ENCODE measurements around the gene TNFRSF1A. TPM values are rescaled to one million over a fixed set of nuclear protein-coding genes. Genes with fewer than 3 reads are reported as not detected.

Gene TNFRSF1A
- total and polyA plus RNA-seq, 2 of the 13 experiments (the other 11 are each of a cell fraction or from before 2014, with no cell fraction given): 41.5 to 61.2 TPM

DNA sequence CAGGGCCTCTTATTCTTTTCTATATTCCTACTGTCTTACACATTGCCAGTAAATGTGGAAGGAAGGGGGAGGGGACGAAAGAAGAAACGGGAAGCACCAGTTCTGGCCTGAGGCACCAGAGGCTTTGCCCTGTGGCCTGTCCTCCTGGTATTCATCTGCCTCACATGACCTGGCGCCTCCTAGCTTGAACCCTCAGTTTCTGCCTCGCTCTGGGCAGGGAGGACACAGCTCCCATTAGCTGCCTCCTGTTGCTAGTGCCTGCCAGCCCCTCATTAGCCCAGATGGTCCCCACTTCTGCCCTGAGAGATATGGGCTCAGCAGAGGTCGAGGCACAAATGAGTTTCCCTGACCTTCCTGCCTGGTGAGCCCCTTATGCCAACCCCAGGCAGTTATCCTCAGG lies 34.3 kb downstream of the TNFRSF1A start:
- Histone ChIP-seq H4K20me1 (ENCODE audit: insufficient read depth, low read length) (no peaks in the 10 kb centered on the region), H3K4me2 (ENCODE audit: low read depth, low read length) (no peak overlapping the region), H2AFZ (ENCODE audit: low read length) (no peak overlapping the region), H3K4me1 (ENCODE audit: insufficient read depth, low read length) (peaks cover 63% of the 10 kb centered on the region), H3K9ac (ENCODE audit: insufficient read depth, low read depth, low read length) (no peak overlapping the region), H3K9me3 (ENCODE audit: low read length) (no peaks in the 10 kb centered on the region), H3K27me3 (ENCODE audit: control insufficient read depth in 1 of 2, insufficient read depth in 2 of 2, low read length in 2 of 2) (peaks cover 0 to 4% of the 10 kb centered on the region in 2 experiments; a peak in 1 of 5 replicates), H3K36me3 (replicated peaks in 1 of 2; ENCODE audit: control insufficient read depth in 1 of 2, insufficient read depth in 2 of 2, low read length in 2 of 2) (no peaks in the 10 kb centered on the region), H3K27ac (ENCODE audit: extremely low read length, insufficient read depth, low read length) (no peak overlapping the region), H3K79me2 (ENCODE audit: insufficient read depth, low read length) (no peaks in the 10 kb centered on the region), H3K4me3 (replicated peaks in 1 of 3; ENCODE audit: insufficient read depth in 1 of 3, low read depth in 2 of 3, low read length in 3 of 3) (no peak overlapping the region)
- 58% methylated on average over 5 of the region's 5 CpGs for WGBS (ENCODE audit: low lambda C conversion rate)
- FAIRE-seq: no peak
- no peak for DNase-seq (ENCODE audit: low spot score)
- TF ChIP-seq BRCA1 (CRISPR knock-in tag; IDR thresholded peaks at IDR 0.05): no peak
- TF ChIP-seq MEIS2 (CRISPR knock-in tag; IDR thresholded peaks at IDR 0.05): no peak
- TF ChIP-seq CREB1 (IDR thresholded peaks at IDR 0.05): no peak
- TF ChIP-seq CREB1 (CRISPR knock-in tag; IDR thresholded peaks at IDR 0.05): no peak
- no peak for TF ChIP-seq NR2F2 (IDR thresholded peaks at IDR 0.05; ENCODE audit: borderline replicate concordance, low read depth)
- TF ChIP-seq ZNF496 (CRISPR knock-in tag; IDR thresholded peaks at IDR 0.05; ENCODE audit: insufficient replicate concordance): no peak
- no TSS peak for BruUV-seq (replicated peaks)
- POLR2A ChIA-PET: interaction anchor here (1.6 kb wide), 1 partner anchor 29 kb away, joined by 8 read pairs; no protein-coding TSS in a partner anchor
- ATAC-seq: no peak
- intact Hi-C loops (cut with micrococcal nuclease; ENCODE audit: unreplicated experiment) (no loop called here), in situ Hi-C loops (cut with HindIII; ENCODE audit: extremely low pct_ligation_motif_present, low pct_unique_long_range_greater_than_20kb) (no loop called here)
- CTCF ChIA-PET (ENCODE audit: low intra/inter-chr PET ratio, low total read pairs): no interaction called here

DNA sequence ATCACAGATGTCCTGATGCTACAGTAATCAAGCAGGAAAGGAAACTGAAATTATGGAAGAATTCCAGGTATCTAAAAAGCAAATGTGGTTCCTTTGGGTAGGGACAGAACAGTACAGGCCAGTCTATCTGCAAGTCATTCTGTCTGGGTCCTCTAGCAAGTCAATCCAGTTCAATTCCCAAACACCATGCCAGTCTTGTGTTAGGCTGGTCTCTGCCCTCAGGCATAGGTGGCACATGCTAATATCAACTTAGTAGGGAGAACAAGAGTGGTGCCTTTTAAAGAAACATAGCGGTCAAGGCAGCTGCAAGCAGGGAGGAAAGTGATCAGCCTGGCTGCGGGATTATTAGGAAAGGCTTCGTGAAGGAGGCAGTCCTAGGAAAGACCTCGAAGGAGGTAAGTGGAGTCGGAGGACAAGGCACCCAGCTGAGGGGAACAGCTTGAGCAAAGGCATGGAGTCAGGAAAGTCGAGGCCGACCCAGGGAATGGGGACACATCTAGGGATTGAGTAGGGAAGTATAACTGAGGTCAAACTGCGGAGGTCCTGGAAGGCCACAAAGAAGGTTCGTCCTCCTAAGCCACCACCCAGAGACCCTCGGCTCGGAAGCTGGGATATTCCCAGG lies 35.2 kb downstream of the TNFRSF1A start:
- Histone ChIP-seq H3K27ac (ENCODE audit: extremely low read length, insufficient read depth, low read length) (no peak overlapping the region), H3K36me3 (replicated peaks in 1 of 2; ENCODE audit: control insufficient read depth in 1 of 2, insufficient read depth in 2 of 2, low read length in 2 of 2) (no peaks in the 10 kb centered on the region), H3K4me2 (ENCODE audit: low read depth, low read length) (no peak overlapping the region), H3K9ac (ENCODE audit: insufficient read depth, low read depth, low read length) (no peak overlapping the region), H3K4me1 (ENCODE audit: insufficient read depth, low read length) (peaks cover 63% of the 10 kb centered on the region), H3K27me3 (ENCODE audit: control insufficient read depth in 1 of 2, insufficient read depth in 2 of 2, low read length in 2 of 2) (peaks cover 0 to 4% of the 10 kb centered on the region in 2 experiments; a peak in 1 of 5 replicates), H4K20me1 (ENCODE audit: insufficient read depth, low read length) (no peaks in the 10 kb centered on the region), H3K79me2 (ENCODE audit: insufficient read depth, low read length) (no peaks in the 10 kb centered on the region), H3K9me3 (ENCODE audit: low read length) (no peaks in the 10 kb centered on the region), H3K4me3 (replicated peaks in 1 of 3; ENCODE audit: insufficient read depth in 1 of 3, low read depth in 2 of 3, low read length in 3 of 3) (no peak overlapping the region), H2AFZ (ENCODE audit: low read length) (no peak overlapping the region)
- ATAC-seq (no peak), FAIRE-seq (no peak), DNase-seq (ENCODE audit: low spot score) (no peak)
- 79% methylated on average over 11 of the region's 11 CpGs for WGBS (ENCODE audit: low lambda C conversion rate)
- TF ChIP-seq CENPT (CRISPR knock-in tag; IDR thresholded peaks at IDR 0.05; ENCODE audit: low read depth) (no peak), ZEB1 (IDR thresholded peaks at IDR 0.05; ENCODE audit: insufficient replicate concordance, low read depth) (no peak), RNF2 (conservative IDR thresholded peaks at IDR 0.05; ENCODE audit: low read depth) (no peak), PCBP2 (optimal IDR thresholded peaks at IDR 0.05; ENCODE audit: low read depth, low read length, poor library complexity, severe bottlenecking) (no peak), ATF7-NPFF (CRISPR knock-in tag; IDR thresholded peaks at IDR 0.05; ENCODE audit: low read depth) (no peak), TBX3 (IDR thresholded peaks at IDR 0.05; ENCODE audit: borderline replicate concordance) (no peak), BORCS8-MEF2B (CRISPR knock-in tag; IDR thresholded peaks at IDR 0.05) (no peak), SPEN (CRISPR knock-in tag; IDR thresholded peaks at IDR 0.05; ENCODE audit: low read depth) (no peak)
- TF ChIP-seq, protein P1, sequence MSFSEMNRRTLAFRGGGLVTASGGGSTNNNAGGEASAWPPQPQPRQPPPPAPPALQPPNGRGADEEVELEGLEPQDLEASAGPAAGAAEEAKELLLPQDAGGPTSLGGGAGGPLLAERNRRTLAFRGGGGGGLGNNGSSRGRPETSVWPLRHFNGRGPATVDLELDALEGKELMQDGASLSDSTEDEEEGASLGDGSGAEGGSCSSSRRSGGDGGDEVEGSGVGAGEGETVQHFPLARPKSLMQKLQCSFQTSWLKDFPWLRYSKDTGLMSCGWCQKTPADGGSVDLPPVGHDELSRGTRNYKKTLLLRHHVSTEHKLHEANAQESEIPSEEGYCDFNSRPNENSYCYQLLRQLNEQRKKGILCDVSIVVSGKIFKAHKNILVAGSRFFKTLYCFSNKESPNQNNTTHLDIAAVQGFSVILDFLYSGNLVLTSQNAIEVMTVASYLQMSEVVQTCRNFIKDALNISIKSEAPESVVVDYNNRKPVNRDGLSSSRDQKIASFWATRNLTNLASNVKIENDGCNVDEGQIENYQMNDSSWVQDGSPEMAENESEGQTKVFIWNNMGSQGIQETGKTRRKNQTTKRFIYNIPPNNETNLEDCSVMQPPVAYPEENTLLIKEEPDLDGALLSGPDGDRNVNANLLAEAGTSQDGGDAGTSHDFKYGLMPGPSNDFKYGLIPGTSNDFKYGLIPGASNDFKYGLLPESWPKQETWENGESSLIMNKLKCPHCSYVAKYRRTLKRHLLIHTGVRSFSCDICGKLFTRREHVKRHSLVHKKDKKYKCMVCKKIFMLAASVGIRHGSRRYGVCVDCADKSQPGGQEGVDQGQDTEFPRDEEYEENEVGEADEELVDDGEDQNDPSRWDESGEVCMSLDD (CRISPR knock-in tag; IDR thresholded peaks at IDR 0.05; ENCODE audit: borderline replicate concordance): no peak
- TF ChIP-seq, protein P2, sequence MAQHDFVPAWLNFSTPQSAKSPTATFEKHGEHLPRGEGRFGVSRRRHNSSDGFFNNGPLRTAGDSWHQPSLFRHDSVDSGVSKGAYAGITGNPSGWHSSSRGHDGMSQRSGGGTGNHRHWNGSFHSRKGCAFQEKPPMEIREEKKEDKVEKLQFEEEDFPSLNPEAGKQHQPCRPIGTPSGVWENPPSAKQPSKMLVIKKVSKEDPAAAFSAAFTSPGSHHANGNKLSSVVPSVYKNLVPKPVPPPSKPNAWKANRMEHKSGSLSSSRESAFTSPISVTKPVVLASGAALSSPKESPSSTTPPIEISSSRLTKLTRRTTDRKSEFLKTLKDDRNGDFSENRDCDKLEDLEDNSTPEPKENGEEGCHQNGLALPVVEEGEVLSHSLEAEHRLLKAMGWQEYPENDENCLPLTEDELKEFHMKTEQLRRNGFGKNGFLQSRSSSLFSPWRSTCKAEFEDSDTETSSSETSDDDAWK (CRISPR knock-in tag; IDR thresholded peaks at IDR 0.05): no peak
- in situ Hi-C loops (cut with HindIII; ENCODE audit: extremely low pct_ligation_motif_present, low pct_unique_long_range_greater_than_20kb) (no loop called here), intact Hi-C loops (cut with micrococcal nuclease; ENCODE audit: unreplicated experiment) (no loop called here)
- CTCF ChIA-PET (ENCODE audit: low intra/inter-chr PET ratio, low total read pairs): no interaction called here
- POLR2A ChIA-PET: interaction anchor here (2.3 kb wide), 1 partner anchor 29 kb away, joined by 9 read pairs; no protein-coding TSS in a partner anchor
- no TSS peak for BruUV-seq (replicated peaks)
